ENCODE data around the gene CEBPG.

The CEBPG gene

DNA sequence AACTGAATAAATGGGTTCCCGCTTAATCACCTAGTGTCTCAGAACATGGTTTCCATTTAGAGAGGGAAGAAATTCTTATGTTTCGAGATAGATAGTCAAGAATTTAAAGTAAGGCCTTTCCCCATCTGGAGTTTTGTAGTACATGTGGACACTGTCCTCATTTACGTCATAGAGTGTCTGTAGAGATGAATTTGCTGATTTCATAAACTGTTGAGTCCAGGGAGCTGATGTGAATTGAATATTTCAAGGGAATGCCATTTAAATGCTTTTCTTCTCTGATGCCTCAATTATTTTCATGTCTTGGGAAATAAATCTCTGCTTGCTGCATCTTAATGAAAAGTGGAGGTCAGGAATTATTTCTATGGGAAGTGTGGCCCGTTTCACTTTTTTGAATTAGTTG is 9.5 kb downstream of the CEBPG start:
- no peak for DNase-seq (ENCODE audit: low spot score)
- TF ChIP-seq, protein P1, sequence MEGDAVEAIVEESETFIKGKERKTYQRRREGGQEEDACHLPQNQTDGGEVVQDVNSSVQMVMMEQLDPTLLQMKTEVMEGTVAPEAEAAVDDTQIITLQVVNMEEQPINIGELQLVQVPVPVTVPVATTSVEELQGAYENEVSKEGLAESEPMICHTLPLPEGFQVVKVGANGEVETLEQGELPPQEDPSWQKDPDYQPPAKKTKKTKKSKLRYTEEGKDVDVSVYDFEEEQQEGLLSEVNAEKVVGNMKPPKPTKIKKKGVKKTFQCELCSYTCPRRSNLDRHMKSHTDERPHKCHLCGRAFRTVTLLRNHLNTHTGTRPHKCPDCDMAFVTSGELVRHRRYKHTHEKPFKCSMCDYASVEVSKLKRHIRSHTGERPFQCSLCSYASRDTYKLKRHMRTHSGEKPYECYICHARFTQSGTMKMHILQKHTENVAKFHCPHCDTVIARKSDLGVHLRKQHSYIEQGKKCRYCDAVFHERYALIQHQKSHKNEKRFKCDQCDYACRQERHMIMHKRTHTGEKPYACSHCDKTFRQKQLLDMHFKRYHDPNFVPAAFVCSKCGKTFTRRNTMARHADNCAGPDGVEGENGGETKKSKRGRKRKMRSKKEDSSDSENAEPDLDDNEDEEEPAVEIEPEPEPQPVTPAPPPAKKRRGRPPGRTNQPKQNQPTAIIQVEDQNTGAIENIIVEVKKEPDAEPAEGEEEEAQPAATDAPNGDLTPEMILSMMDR (IDR thresholded peaks at IDR 0.05; ENCODE audit: extremely low read depth, missing control alignments): no peak

DNA sequence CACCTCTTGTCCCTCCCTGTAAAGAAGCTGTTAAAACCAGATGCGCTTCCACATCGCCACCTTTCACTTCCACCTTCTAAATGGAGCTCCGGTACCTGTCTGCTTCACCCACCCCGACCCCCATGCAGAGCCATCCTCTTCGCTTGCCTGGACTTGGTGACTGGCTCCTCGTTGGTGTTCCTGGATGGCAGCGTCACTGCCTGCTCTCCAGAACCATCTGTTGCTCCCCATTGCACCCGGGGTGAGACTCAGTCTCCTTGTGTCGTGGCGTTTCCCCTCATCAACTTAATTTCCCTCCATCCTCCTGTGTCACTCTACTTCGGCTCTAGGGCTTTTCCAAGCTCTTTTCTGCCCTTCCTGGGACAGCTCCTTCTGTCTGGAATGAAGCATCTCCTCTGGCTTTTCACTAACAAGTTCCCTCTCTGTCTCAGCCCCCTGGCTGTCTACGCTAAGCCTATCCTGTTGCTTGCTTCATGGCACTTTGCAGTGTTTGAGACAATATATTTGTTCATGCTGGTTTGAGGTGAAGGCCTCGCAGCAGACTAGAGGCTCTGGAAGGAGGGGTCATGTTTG is 10.3 kb downstream of the CEBPG start:
- DNase-seq (ENCODE audit: low spot score): no peak
- TF ChIP-seq, protein P1 (IDR thresholded peaks at IDR 0.05; ENCODE audit: extremely low read depth, missing control alignments): no peak

DNA sequence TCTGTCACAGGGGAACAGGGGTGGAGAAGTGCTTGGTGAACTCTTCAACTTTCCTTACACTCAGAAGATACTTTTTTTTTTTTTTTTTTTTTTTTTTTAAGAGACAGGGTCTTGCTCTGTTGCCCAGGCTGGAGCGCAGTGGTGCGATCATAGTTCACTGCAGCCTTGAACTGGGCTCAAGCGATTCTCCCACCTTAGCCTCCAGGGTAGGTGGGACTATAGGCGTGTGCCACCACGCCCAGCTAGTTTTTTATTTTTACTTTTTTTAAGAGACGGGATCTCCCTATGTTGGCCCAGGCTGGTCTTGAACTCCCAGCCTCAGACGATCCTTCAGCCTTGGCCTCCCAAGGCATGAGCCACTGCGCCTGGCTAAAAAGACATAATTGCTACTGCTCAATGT is 11.5 kb downstream of the CEBPG start:
- DNase-seq (ENCODE audit: low spot score): no peak
- TF ChIP-seq, protein P1 (IDR thresholded peaks at IDR 0.05; ENCODE audit: extremely low read depth, missing control alignments): no peak

DNA sequence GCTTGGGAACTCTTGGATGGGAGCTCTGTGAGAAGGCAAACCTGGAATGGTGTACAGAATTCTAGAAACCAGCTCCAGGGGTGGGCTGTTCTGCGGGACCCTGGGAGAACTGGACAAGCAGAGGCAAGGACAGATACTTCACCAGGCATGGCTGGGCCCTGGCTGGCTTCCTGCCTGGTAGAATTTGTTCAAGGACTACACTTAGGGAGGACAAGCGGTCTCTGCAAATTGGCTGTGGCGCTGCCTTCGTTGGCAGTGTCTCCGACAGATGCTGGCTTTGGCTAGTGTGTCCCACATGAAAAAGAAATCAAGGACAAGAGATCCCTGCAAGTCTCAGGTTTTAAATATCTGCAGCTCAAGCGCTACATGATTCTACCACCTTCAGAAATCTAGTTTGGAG is 12.4 kb downstream of the CEBPG start:
- DNase-seq (ENCODE audit: low spot score): no peak
- TF ChIP-seq, protein P1 (IDR thresholded peaks at IDR 0.05; ENCODE audit: extremely low read depth, missing control alignments): no peak

DNA sequence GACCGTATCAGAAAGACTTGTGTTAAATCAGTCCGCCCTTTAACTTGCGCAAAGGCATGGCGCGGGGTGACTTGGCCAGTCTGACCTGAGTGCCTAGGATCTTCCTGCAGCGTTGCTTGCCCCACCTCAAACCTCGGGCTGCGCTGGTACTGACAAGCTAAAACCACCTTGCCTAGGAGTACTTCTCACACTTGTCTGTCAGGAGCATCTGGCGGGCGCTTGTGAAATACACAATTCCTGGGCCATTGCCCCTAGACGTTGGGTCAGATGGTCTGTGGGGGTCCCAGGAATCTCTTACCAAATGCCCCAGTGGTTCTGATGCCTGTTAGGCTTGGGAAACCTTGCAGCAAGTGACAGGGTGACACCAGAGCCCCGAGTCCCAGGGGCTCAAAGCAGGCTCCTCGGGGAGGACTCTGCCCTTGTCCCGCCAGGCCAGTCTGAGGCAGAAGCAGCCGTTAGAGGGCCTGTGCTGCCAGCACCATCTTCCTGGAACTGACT is 12.9 kb downstream of the CEBPG start:
- DNase-seq (ENCODE audit: low spot score): no peak
- TF ChIP-seq, protein P1 (IDR thresholded peaks at IDR 0.05; ENCODE audit: extremely low read depth, missing control alignments): no peak

DNA sequence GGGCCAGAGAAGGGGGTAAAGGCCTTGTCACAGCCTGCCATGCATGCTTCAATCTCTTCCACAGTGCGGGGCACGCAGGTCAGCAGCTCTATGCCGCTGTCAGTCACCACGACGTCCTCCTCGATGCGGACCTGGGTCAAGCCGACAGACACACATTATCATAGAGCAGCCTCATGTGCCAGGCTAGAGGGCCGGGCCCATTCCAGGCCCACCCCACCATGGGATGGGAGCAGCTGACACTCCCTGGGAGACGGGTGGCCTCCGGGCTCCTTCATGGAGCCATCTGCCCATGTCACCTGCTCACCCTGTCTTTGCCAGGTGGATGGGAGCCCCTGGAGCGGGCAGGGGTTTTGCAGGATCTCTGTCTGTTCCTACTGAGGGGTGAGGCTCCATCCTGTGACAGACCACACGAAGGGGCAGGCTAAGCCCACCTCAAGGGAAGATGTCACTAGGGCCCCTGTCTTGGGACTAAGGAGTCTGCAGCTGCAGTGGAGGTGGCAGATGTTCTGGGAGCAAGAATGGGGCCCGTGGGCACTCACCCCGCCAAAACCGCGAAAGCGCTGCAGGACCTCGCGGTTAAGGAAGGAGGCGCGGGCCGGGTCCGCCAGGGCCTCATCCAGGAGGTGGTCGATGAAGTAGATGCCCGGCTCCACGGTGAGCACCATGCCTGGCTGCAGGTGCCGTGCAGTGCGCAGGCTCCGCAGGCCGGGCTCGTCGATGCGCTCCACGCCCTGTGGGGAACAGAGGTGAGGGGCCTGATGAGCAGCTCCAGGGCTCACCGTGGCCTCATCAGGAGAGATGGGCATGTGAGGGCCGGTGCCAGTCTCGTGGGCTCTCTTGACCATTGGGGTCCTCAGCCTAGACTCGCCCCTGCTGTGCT is 14.1 kb downstream of the CEBPG start:
- DNase-seq (ENCODE audit: low spot score): no peak
- TF ChIP-seq, protein P1 (IDR thresholded peaks at IDR 0.05; ENCODE audit: extremely low read depth, missing control alignments): no peak

DNA sequence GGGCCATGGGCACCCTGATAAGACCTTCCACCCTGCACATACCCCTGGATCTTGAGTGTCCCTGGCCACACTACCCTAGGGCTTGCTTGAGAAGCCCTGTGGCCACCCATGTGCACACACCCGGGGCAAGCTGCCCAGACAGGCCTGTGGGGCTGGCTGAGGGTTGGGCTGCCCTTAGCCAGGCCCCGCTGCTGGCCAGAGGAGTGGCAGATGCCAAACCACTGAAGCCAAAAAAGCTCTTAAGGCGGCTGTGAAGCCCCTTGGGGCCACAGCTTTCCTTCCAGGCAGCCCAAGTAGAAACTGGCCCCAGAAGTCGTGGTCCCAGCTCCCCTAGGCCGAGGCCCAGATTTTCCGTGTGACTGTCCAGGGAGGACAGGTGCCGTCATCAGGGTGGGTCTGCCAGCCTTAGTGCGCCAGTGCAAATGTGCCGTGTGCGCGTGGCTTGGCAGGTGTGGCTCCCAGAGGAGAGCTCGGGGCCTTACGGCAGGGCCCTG is 14.8 kb downstream of the CEBPG start:
- DNase-seq (ENCODE audit: low spot score): no peak
- TF ChIP-seq, protein P1 (IDR thresholded peaks at IDR 0.05; ENCODE audit: extremely low read depth, missing control alignments): no peak

All from GM20000 (cell line).